HepG2 (cell line): ENCODE results near the gene DROSHA. TPM values are rescaled to one million over a fixed set of nuclear protein-coding genes. Genes with fewer than 3 reads are reported as not detected.

Experiments used
- ATAC-seq: fragments of 200-7000 bp; cut with Tn5 transposase; 3 replicates; pipeline ENCODE4 v1.9.1; 2020; ENCODE audit warnings: mild to moderate bottlenecking, moderate library complexity
- BruUV-seq: library from RNA; stranded (reverse); fragments of 400-500 nt; replicated peaks from 2 replicates; lab custom pipeline; 2021; lab: Mats Ljungman, UMichigan
- CTCF ChIA-PET: fragments of 300-600 bp; formaldehyde crosslinking; extraction: SDS; loops from one replicate; lab custom pipeline; 2021; ENCODE audit warnings: low total read pairs, inconsistent platforms, low intra/inter-chr PET ratio; lab: Yijun Ruan, JAX
- POLR2A ChIA-PET: fragments of 350-600 bp; sonication (Branson Sonifier 250); formaldehyde crosslinking; loops from one replicate; lab custom pipeline; 2020; ENCODE audit warnings: antibody characterized with exemption, inconsistent platforms; lab: Yijun Ruan, JAX
- DNase-seq: peaks from one replicate; pipeline ENCODE4 v3.0.0-alpha.2; 2015; ENCODE audit warnings: low spot score
- FAIRE-seq: peaks from 3 replicates; lab custom pipeline; 2011; peaks lifted over from hg19 to GRCh38; lab: Jason Lieb, UNC
- H2AFZ ChIP-seq: one replicate; pipeline ENCODE4 v1.6.1; 2011; ENCODE audit warnings: low read length, inconsistent platforms
- H3K27ac ChIP-seq: fragments of 300-600 bp; 3 replicates; pipeline ENCODE4 v1.8.0; 2011; ENCODE audit warnings: mixed run types, mild to moderate bottlenecking, mixed read lengths, low read length, inconsistent platforms; ENCODE audit not compliant: insufficient read depth; ENCODE audit errors: extremely low read length
- H3K27me3 ChIP-seq, 2 experiments: fragments of 200-600 bp in 1 of 2; 2 replicates in 1 of 2; 3 replicates in 1 of 2; pipeline versions ENCODE4 v1.6.0 to v1.8.0; 2011; ENCODE audit warnings: low read length in 2 of 2, mild to moderate bottlenecking in 2 of 2, moderate library complexity in 2 of 2, inconsistent platforms in 1 of 2; ENCODE audit not compliant: insufficient read depth in 2 of 2, control insufficient read depth in 1 of 2
- H3K36me3 ChIP-seq, 2 experiments: fragments of 200-600 bp in 1 of 2; replicated peaks in 1 of 2; 2 replicates in 1 of 2; 3 replicates in 1 of 2; pipeline versions ENCODE4 v1.5.1 to v1.8.0; 2011; ENCODE audit warnings: low read length in 2 of 2, inconsistent platforms in 1 of 2; ENCODE audit not compliant: insufficient read depth in 2 of 2, control insufficient read depth in 1 of 2
- H3K4me1 ChIP-seq: 2 replicates; pipeline ENCODE4 v1.5.1; 2012; ENCODE audit warnings: low read length, inconsistent platforms; ENCODE audit not compliant: insufficient read depth
- H3K4me2 ChIP-seq: 2 replicates; pipeline ENCODE4 v1.6.0; 2011; ENCODE audit warnings: low read depth, low read length, inconsistent platforms
- H3K4me3 ChIP-seq, 3 experiments: fragments of 200-600 bp in 1 of 3; sonication (generic), shearing (Covaris generic) in 1 of 3; replicated peaks in 1 of 3; 2 replicates each; pipeline ENCODE4 v1.5.1; 2011 to 2016; ENCODE audit warnings: low read length in 3 of 3, inconsistent platforms in 2 of 3, low read depth in 2 of 3, mild to moderate bottlenecking in 2 of 3, control low read depth in 1 of 3, mixed read lengths in 1 of 3; ENCODE audit not compliant: insufficient read depth in 1 of 3
- H3K79me2 ChIP-seq: one replicate; pipeline ENCODE4 v1.6.1; 2011; ENCODE audit warnings: low read length, inconsistent platforms; ENCODE audit not compliant: insufficient read depth
- H3K9ac ChIP-seq: 2 replicates; pipeline ENCODE4 v1.6.0; 2011; ENCODE audit warnings: mild to moderate bottlenecking, low read depth, low read length, inconsistent platforms; ENCODE audit not compliant: insufficient read depth
- H3K9me3 ChIP-seq: 2 replicates; pipeline ENCODE4 v1.5.1; 2012; ENCODE audit warnings: mild to moderate bottlenecking, low read length
- H4K20me1 ChIP-seq: 2 replicates; pipeline ENCODE4 v1.6.0; 2011; ENCODE audit warnings: inconsistent platforms, mild to moderate bottlenecking, low read length, moderate library complexity; ENCODE audit not compliant: insufficient read depth
- ESRRA ChIP-seq: sonication (generic); formaldehyde crosslinking; IDR thresholded peaks from 2 replicates; pipeline ENCODE4 v1.5.1; 2020; ENCODE audit warnings: mild to moderate bottlenecking, low read depth, missing genetic modification reagents
- HOXA9 ChIP-seq: sonication (generic); formaldehyde crosslinking; IDR thresholded peaks from 2 replicates; pipeline ENCODE4 v1.8.1; 2022; ENCODE audit warnings: missing genetic modification reagents, mild to moderate bottlenecking, moderate library complexity, borderline replicate concordance
- KMT2B ChIP-seq: IDR thresholded peaks from 2 replicates; pipeline ENCODE4 v1.6.1; 2016; ENCODE audit warnings: missing genetic modification reagents, missing compliant biosample characterization
- MEF2D ChIP-seq: sonication (generic); formaldehyde crosslinking; IDR thresholded peaks from 2 replicates; pipeline ENCODE4 v1.5.1; 2020; ENCODE audit warnings: mild to moderate bottlenecking, missing genetic modification reagents
- MYNN ChIP-seq: sonication (generic); formaldehyde crosslinking; IDR thresholded peaks from 2 replicates; pipeline ENCODE4 v1.4.0; 2020; ENCODE audit warnings: mild to moderate bottlenecking, low read depth, missing genetic modification reagents
- NR3C1 ChIP-seq: sonication (generic); formaldehyde crosslinking; IDR thresholded peaks from 2 replicates; pipeline ENCODE4 v1.4.0; 2020; ENCODE audit warnings: missing genetic modification reagents
- PAF1 ChIP-seq: IDR thresholded peaks from 2 replicates; pipeline ENCODE4 v1.6.1; 2016; ENCODE audit warnings: missing genetic modification reagents, missing compliant biosample characterization
- RFXANK ChIP-seq: IDR thresholded peaks from 2 replicates; pipeline ENCODE4 v1.6.1; 2016
- SOX5 ChIP-seq: IDR thresholded peaks from 2 replicates; pipeline ENCODE4 v1.6.1; 2016; ENCODE audit warnings: borderline replicate concordance
- ZFAT ChIP-seq: sonication (generic); formaldehyde crosslinking; conservative IDR thresholded peaks from 2 replicates; pipeline ENCODE4 v1.8.1; 2023; ENCODE audit warnings: missing genetic modification reagents, inconsistent platforms
- ZFX ChIP-seq: sonication (generic); formaldehyde crosslinking; IDR thresholded peaks from 2 replicates; pipeline ENCODE4 v1.4.0; 2020; ENCODE audit warnings: mild to moderate bottlenecking, low read depth, missing genetic modification reagents, moderate library complexity
- ZNF121 ChIP-seq: sonication (generic); formaldehyde crosslinking; IDR thresholded peaks from 2 replicates; pipeline ENCODE4 v1.5.0; 2020; ENCODE audit warnings: mild to moderate bottlenecking, missing genetic modification reagents
- ZNF225 ChIP-seq: sonication (generic); formaldehyde crosslinking; IDR thresholded peaks from 2 replicates; pipeline ENCODE4 v1.4.0; 2020; ENCODE audit warnings: mild to moderate bottlenecking, missing genetic modification reagents
- ZNF749 ChIP-seq: sonication (generic); formaldehyde crosslinking; IDR thresholded peaks from 2 replicates; pipeline ENCODE4 v1.8.0; 2022; ENCODE audit warnings: mild to moderate bottlenecking, missing genetic modification reagents, moderate library complexity, borderline replicate concordance
- ZSCAN22 ChIP-seq: sonication (generic); formaldehyde crosslinking; IDR thresholded peaks from 2 replicates; pipeline ENCODE4 v1.4.0; 2020; ENCODE audit warnings: mild to moderate bottlenecking, missing genetic modification reagents
- WGBS: methylation state at CpG from one replicate; pipeline ENCODE4 v1.1.6; 2017; ENCODE audit warnings: low lambda C conversion rate; 5-methylcytosine and 5-hydroxymethylcytosine counted together
- in situ Hi-C: cut with HindIII; loops from 2 replicates; pipeline ENCODE4 v1.10.0; 2017; ENCODE audit warnings: low pct_unique_long_range_greater_than_20kb; ENCODE audit not compliant: extremely low pct_ligation_motif_present
- intact Hi-C: fragments of 100-400 bp; cut with micrococcal nuclease; formaldehyde crosslinking; loops from one replicate; pipeline ENCODE4 v1.10.0; 2022; ENCODE audit not compliant: unreplicated experiment
- polyA plus RNA-seq, 8 experiments: library from polyadenylated mRNA; depleted of rRNA in 3 of 8; stranded (reverse) in 7 of 8; unstranded in 1 of 8; fragments of >200 nt; fragmentation: Illumina TruSeq in 4 of 8; extraction: Trizol in 4 of 8; gene quantifications; 2 replicates each; pipeline versions ENCODE4 v1.2.1 to v1.2.3, GENCODE V29; 2011 to 2016; ENCODE audit warnings: low read depth in 4 of 8, missing spikeins in 1 of 8, mixed read lengths in 1 of 8; ENCODE audit not compliant: insufficient read depth in 1 of 8
- total RNA-seq, 5 experiments: library from RNA; depleted of rRNA; stranded (reverse); fragments of >200 nt; fragmentation: Illumina TruSeq; extraction: Trizol; gene quantifications; 2 replicates each; pipeline ENCODE4 v1.2.3, GENCODE V29; 2016; ENCODE audit warnings: low read depth in 1 of 5
- TF ChIP-seq, protein P1 (sequence below): sonication (generic); formaldehyde crosslinking; IDR thresholded peaks from 2 replicates; pipeline ENCODE4 v1.4.0; 2020; ENCODE audit warnings: missing genetic modification reagents
- TF ChIP-seq, protein P2 (sequence below): sonication (generic); formaldehyde crosslinking; IDR thresholded peaks from 2 replicates; pipeline ENCODE4 v1.8.1; 2023; ENCODE audit warnings: mild to moderate bottlenecking, missing genetic modification reagents

Gene DROSHA
- total and polyA plus RNA-seq, 2 of the 13 experiments (the other 11 are each of a cell fraction or from before 2014, with no cell fraction given) = 22.3 to 29.4 TPM

DNA sequence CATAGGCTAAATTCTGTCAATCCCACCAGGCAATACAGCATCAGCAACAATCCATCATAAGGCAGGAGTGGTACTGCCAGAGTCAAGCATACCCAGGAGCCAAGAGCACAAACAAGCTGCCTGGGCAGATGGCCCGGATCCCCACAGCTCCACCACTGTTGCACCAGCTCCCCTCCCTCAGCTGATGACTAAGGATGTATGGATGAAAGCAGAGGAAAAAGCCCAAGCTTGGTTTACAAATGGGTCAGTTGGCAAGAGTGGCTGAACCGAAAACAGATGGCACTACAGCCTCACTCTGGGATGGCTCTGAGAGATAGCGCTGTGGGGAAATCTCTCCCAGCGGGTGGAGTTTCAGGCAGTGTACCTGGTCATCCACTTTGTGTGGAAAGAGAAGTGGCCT lies 29.4 kb downstream of the DROSHA start:
- FAIRE-seq = no peak
- no peak overlapping the region for H3K4me2 ChIP-seq
- no peak for DNase-seq
- no peak overlapping the region for H2AFZ ChIP-seq
- no peaks in the 10 kb centered on the region for H3K27me3 ChIP-seq
- no peaks in the 10 kb centered on the region for H3K4me1 ChIP-seq
- no TSS peak for BruUV-seq
- POLR2A ChIA-PET = no interaction called here
- TF ChIP-seq MYNN = no peak
- TF ChIP-seq ZNF121 (CRISPR knock-in tag) = no peak
- TF ChIP-seq ZSCAN22 = no peak
- TF ChIP-seq HOXA9 (CRISPR knock-in tag) = no peak
- TF ChIP-seq, protein P1, sequence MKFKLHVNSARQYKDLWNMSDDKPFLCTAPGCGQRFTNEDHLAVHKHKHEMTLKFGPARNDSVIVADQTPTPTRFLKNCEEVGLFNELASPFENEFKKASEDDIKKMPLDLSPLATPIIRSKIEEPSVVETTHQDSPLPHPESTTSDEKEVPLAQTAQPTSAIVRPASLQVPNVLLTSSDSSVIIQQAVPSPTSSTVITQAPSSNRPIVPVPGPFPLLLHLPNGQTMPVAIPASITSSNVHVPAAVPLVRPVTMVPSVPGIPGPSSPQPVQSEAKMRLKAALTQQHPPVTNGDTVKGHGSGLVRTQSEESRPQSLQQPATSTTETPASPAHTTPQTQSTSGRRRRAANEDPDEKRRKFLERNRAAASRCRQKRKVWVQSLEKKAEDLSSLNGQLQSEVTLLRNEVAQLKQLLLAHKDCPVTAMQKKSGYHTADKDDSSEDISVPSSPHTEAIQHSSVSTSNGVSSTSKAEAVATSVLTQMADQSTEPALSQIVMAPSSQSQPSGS (CRISPR knock-in tag) = no peak
- TF ChIP-seq ZNF749 (CRISPR knock-in tag) = no peak
- TF ChIP-seq NR3C1 (CRISPR knock-in tag) = no peak
- no peak for TF ChIP-seq ESRRA
- no peak for TF ChIP-seq RFXANK (CRISPR knock-in tag)
- TF ChIP-seq PAF1 = no peak
- no peak for TF ChIP-seq ZNF225 (CRISPR knock-in tag)
- TF ChIP-seq ZFAT (CRISPR knock-in tag) = no peak
- no peak for TF ChIP-seq SOX5 (CRISPR knock-in tag)
- TF ChIP-seq ZFX (CRISPR knock-in tag) = no peak
- TF ChIP-seq KMT2B (CRISPR knock-in tag) = no peak
- TF ChIP-seq MEF2D = no peak
- TF ChIP-seq, protein P2, sequence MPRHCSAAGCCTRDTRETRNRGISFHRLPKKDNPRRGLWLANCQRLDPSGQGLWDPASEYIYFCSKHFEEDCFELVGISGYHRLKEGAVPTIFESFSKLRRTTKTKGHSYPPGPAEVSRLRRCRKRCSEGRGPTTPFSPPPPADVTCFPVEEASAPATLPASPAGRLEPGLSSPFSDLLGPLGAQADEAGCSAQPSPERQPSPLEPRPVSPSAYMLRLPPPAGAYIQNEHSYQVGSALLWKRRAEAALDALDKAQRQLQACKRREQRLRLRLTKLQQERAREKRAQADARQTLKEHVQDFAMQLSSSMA (CRISPR knock-in tag) = no peak
- TF ChIP-seq, all 625 proteins: peak for 0
- no peak overlapping the region for H3K27ac ChIP-seq
- intact Hi-C loops = no loop called here
- 100% methylated on average over 4 of the region's 4 CpGs for WGBS
- no peaks in the 10 kb centered on the region for H4K20me1 ChIP-seq
- CTCF ChIA-PET = no interaction called here
- in situ Hi-C loops = no loop called here
- H3K79me2 ChIP-seq = no peaks in the 10 kb centered on the region
- H3K4me3 ChIP-seq = no peak overlapping the region
- ATAC-seq = no peak
- H3K9me3 ChIP-seq = no peaks in the 10 kb centered on the region
- H3K9ac ChIP-seq = no peak overlapping the region
- peaks cover 18 to 76% of the 10 kb centered on the region in 2 experiments for H3K36me3 ChIP-seq
